Vagina (tissue), 2 donors: Measurements from ENCODE around the gene RCHY1. TPM values are rescaled to one million over a fixed set of nuclear protein-coding genes. Genes with fewer than 3 reads are reported as not detected.
"Not testable (repeated sequence)": the region's sequence is repeated elsewhere in the genome, so short reads cannot be mapped to it uniquely, and the experiment has no call there.

ENCODE experiments used
- DNase-seq, 2 donors: peaks; one replicate each; pipeline ENCODE4 v3.0.0-alpha.2; 2017; ENCODE audit errors: extremely low spot score in 2 of 2
- H3K27ac ChIP-seq: fragments of 200-600 bp; sonication (generic); one replicate; pipeline ENCODE4 v1.5.1; 2019
- H3K27me3 ChIP-seq: fragments of 200-600 bp; sonication (generic); one replicate; pipeline ENCODE4 v1.5.1; 2019
- H3K36me3 ChIP-seq, 2 donors: fragments of 200-600 bp; sonication (generic); one replicate each; pipeline ENCODE4 v1.5.1; 2017 to 2019
- H3K4me1 ChIP-seq: fragments of 200-600 bp; sonication (generic); one replicate; pipeline ENCODE4 v1.5.1; 2019
- H3K4me3 ChIP-seq, 2 donors: fragments of 200-600 bp; sonication (generic); 1 replicate in 1 of 2; 2 replicates in 1 of 2; pipeline ENCODE4 v1.5.1; 2016 to 2019
- H3K9me3 ChIP-seq: fragments of 200-600 bp; sonication (generic); one replicate; pipeline ENCODE4 v1.5.1; 2019
- CTCF ChIP-seq, 3 experiments: fragments of 450-650 bp in 2 of 3; fragments of 200-600 bp in 1 of 3; sonication (generic) in 1 of 3; IDR thresholded peaks; one replicate each; pipeline ENCODE4 v1.5.1; 2017 to 2019; ENCODE audit warnings: antibody characterized with exemption in 3 of 3, mild to moderate bottlenecking in 2 of 3, moderate library complexity in 2 of 3
- POLR2A ChIP-seq, 2 donors: fragments of 450-650 bp; IDR thresholded peaks; one replicate each; pipeline ENCODE4 v1.6.1; 2017; ENCODE audit warnings: antibody characterized with exemption in 2 of 2, mild to moderate bottlenecking in 2 of 2, moderate library complexity in 2 of 2
- POLR2AphosphoS5 ChIP-seq, 2 donors: sonication (generic); formaldehyde crosslinking; IDR thresholded peaks; one replicate each; pipeline ENCODE4 v1.9.0; 2017; ENCODE audit warnings: antibody characterized with exemption in 2 of 2, mild to moderate bottlenecking in 2 of 2, low read depth in 1 of 2; ENCODE audit not compliant: insufficient read depth in 1 of 2
- intact Hi-C: fragments of 100-400 bp; cut with DNase I; formaldehyde crosslinking; loops from one replicate; pipeline ENCODE4 v1.15.1; 2023
- total RNA-seq: library from RNA; depleted of rRNA; stranded (reverse); fragments of >200 nt; gene quantifications from one replicate; pipeline ENCODE4 v1.2.3, GENCODE V29; 2016

Gene RCHY1
- total RNA-seq, 1 donor from 2014 or later = 17.2 TPM

- no peak for DNase-seq
- Histone ChIP-seq H3K4me1 (peaks cover 50% of the 10 kb centered on the region), H3K27ac (peak overlapping the region; percentile 98), H3K27me3 (no peaks in the 10 kb centered on the region), H3K4me3 (peak overlapping the region; percentile 79 to 93), H3K36me3 (peaks cover 0 to 13% of the 10 kb centered on the region in 2 donors), H3K9me3 (no peaks in the 10 kb centered on the region)
- TF ChIP-seq POLR2A (IDR thresholded peaks at IDR 0.05) = no peak
- no peak for TF ChIP-seq CTCF (IDR thresholded peaks at IDR 0.05)
- no peak for TF ChIP-seq POLR2AphosphoS5 (IDR thresholded peaks at IDR 0.05; ENCODE audit: insufficient read depth in 1 of 2, low read depth in 1 of 2)
- intact Hi-C loops = no loop called here
These were observed 878 bp upstream of the RCHY1 start for GRCh38 chr4:75514949-75515612.

- H3K4me3 ChIP-seq = peak overlapping the region; percentile 79 to 93
- no peaks in the 10 kb centered on the region for H3K27me3 ChIP-seq
- peak overlapping the region; percentile 98 for H3K27ac ChIP-seq
- no peak for TF ChIP-seq CTCF (IDR thresholded peaks at IDR 0.05)
- no peak for TF ChIP-seq POLR2AphosphoS5 (IDR thresholded peaks at IDR 0.05; ENCODE audit: insufficient read depth in 1 of 2, low read depth in 1 of 2)
- TF ChIP-seq POLR2A (IDR thresholded peaks at IDR 0.05) = no peak
- DNase-seq = no peak
- intact Hi-C loops = no loop called here
- H3K4me1 ChIP-seq = peaks cover 52% of the 10 kb centered on the region
- H3K36me3 ChIP-seq = peaks cover 0 to 13% of the 10 kb centered on the region in 2 donors
- H3K9me3 ChIP-seq = no peaks in the 10 kb centered on the region
These were observed 575 bp downstream of the RCHY1 start for GRCh38 chr4:75513526-75514130.

- peak overlapping the region; percentile 98 for H3K27ac ChIP-seq
- H3K9me3 ChIP-seq = no peaks in the 10 kb centered on the region
- peaks cover 52% of the 10 kb centered on the region for H3K4me1 ChIP-seq
- no peak for DNase-seq
- intact Hi-C loops = no loop called here
- peaks cover 0 to 10% of the 10 kb centered on the region in 2 donors for H3K36me3 ChIP-seq
- H3K27me3 ChIP-seq = no peaks in the 10 kb centered on the region
- peak overlapping the region; percentile 79 to 93 for H3K4me3 ChIP-seq
- TF ChIP-seq POLR2AphosphoS5 (IDR thresholded peaks at IDR 0.05; ENCODE audit: insufficient read depth in 1 of 2, low read depth in 1 of 2) (no peak), CTCF (IDR thresholded peaks at IDR 0.05) (no peak), POLR2A (IDR thresholded peaks at IDR 0.05) (no peak)
These were observed 1.6 kb downstream of the RCHY1 start for GRCh38 chr4:75512386-75513211.

GRCh38 chr4:75511841-75512240, 2.4 kb downstream of the RCHY1 start:
- Histone ChIP-seq H3K4me1 (peaks cover 52% of the 10 kb centered on the region), H3K27me3 (no peaks in the 10 kb centered on the region), H3K27ac (no peak overlapping the region), H3K9me3 (no peaks in the 10 kb centered on the region), H3K4me3 (peak overlapping the region in 1 of 2 donors; percentile 14), H3K36me3 (peaks cover 0 to 4% of the 10 kb centered on the region in 2 donors)
- intact Hi-C loops = no loop called here
- DNase-seq = no peak
- TF ChIP-seq POLR2AphosphoS5 (IDR thresholded peaks at IDR 0.05; ENCODE audit: insufficient read depth in 1 of 2, low read depth in 1 of 2) (no peak), POLR2A (IDR thresholded peaks at IDR 0.05) (no peak), CTCF (IDR thresholded peaks at IDR 0.05) (no peak)

- H3K4me3 ChIP-seq, H3K27ac ChIP-seq, intact Hi-C loops, H3K27me3 ChIP-seq, DNase-seq, H3K9me3 ChIP-seq: not testable (repeated sequence)
- Histone ChIP-seq H3K4me1 (peaks cover 43% of the 10 kb centered on the region), H3K36me3 (peaks cover 0 to 12% of the 10 kb centered on the region in 2 donors)
These were observed 4.6 kb downstream of the RCHY1 start for GRCh38 chr4:75509592-75509991.
